ENCODE measurements around the gene TNFRSF11A.

Gene TNFRSF11A

DNA sequence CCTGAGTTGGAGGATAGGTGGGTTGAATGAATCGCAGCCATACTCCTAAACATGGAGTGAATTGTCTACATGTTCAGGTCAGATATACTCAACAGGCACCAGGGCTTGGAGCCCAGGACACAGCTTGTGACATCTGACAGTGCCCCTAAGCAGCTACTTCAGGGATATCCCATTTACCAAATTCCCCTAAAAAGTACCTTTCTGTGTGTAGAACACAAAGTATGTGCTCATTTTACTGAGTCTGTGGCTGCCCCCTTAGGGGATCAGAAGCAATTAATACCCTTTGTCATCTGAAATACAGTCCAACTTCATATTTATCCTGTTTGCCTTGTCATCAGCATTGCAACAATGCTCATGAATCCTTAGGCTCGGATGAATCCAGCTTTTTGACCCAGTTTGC is 20.8 kb downstream of the TNFRSF11A start:
- Histone ChIP-seq H3K27ac (replicated peaks) (no peak overlapping the region), H3K27me3 (ENCODE audit: insufficient read depth, poor library complexity, severe bottlenecking) (peaks cover 6% of the 10 kb centered on the region), H3K4me3 (replicated peaks; ENCODE audit: insufficient read depth, low read length) (no peak overlapping the region)
- no peak for TF ChIP-seq SPI1 (IDR thresholded peaks at IDR 0.05; ENCODE audit: borderline replicate concordance, low read depth)
- TF ChIP-seq, protein P1, sequence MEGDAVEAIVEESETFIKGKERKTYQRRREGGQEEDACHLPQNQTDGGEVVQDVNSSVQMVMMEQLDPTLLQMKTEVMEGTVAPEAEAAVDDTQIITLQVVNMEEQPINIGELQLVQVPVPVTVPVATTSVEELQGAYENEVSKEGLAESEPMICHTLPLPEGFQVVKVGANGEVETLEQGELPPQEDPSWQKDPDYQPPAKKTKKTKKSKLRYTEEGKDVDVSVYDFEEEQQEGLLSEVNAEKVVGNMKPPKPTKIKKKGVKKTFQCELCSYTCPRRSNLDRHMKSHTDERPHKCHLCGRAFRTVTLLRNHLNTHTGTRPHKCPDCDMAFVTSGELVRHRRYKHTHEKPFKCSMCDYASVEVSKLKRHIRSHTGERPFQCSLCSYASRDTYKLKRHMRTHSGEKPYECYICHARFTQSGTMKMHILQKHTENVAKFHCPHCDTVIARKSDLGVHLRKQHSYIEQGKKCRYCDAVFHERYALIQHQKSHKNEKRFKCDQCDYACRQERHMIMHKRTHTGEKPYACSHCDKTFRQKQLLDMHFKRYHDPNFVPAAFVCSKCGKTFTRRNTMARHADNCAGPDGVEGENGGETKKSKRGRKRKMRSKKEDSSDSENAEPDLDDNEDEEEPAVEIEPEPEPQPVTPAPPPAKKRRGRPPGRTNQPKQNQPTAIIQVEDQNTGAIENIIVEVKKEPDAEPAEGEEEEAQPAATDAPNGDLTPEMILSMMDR (IDR thresholded peaks at IDR 0.05; ENCODE audit: insufficient read depth, low read length): no peak
- no peak for TF ChIP-seq GABPA (IDR thresholded peaks at IDR 0.05; ENCODE audit: low read depth)
- TF ChIP-seq, protein P2, sequence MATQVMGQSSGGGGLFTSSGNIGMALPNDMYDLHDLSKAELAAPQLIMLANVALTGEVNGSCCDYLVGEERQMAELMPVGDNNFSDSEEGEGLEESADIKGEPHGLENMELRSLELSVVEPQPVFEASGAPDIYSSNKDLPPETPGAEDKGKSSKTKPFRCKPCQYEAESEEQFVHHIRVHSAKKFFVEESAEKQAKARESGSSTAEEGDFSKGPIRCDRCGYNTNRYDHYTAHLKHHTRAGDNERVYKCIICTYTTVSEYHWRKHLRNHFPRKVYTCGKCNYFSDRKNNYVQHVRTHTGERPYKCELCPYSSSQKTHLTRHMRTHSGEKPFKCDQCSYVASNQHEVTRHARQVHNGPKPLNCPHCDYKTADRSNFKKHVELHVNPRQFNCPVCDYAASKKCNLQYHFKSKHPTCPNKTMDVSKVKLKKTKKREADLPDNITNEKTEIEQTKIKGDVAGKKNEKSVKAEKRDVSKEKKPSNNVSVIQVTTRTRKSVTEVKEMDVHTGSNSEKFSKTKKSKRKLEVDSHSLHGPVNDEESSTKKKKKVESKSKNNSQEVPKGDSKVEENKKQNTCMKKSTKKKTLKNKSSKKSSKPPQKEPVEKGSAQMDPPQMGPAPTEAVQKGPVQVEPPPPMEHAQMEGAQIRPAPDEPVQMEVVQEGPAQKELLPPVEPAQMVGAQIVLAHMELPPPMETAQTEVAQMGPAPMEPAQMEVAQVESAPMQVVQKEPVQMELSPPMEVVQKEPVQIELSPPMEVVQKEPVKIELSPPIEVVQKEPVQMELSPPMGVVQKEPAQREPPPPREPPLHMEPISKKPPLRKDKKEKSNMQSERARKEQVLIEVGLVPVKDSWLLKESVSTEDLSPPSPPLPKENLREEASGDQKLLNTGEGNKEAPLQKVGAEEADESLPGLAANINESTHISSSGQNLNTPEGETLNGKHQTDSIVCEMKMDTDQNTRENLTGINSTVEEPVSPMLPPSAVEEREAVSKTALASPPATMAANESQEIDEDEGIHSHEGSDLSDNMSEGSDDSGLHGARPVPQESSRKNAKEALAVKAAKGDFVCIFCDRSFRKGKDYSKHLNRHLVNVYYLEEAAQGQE (IDR thresholded peaks at IDR 0.05; ENCODE audit: insufficient replicate concordance, low read depth): no peak
- TF ChIP-seq POLR2AphosphoS5 (IDR thresholded peaks at IDR 0.05; ENCODE audit: low read depth): no peak
- DNase-seq (ENCODE audit: low read depth in 1 of 2, low spot score in 1 of 2): no peak

DNA sequence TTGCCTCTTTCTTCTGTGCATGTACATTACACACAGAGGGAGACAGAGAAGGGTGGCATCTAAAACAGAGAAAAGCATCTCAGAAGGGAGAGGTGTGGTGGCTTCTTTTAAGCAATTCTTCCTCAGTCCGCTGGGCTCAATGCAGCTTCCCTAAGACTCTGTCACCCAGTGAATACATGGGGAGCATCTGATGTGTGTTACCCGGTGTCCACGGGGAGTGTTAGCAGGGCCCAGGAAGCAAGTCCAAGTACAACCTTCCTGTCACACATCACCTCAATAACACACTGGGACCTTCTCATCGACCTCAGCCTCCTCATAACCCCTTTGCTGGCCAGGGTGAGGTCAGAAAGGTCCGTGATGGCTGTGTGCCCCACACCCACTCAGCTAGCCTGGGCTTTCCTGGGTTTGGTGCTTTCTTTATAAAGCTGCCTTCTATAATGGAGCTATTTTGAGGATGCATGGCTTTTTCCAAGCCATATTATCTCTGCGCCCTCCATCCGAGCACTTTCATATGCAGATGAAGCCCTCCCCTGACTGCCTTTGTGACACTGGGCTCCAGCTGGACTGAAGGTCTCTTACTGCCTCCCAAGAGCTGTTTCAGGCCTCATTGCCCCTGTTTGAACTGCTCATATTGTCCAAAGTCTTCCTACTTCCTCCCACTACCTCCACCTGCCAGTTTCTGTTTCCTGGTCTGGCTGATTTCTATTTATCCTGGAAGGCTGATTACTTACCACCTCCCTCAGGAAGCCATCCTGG is 21.4 kb downstream of the TNFRSF11A start:
- peaks cover 6% of the 10 kb centered on the region for H3K27me3 ChIP-seq (ENCODE audit: insufficient read depth, poor library complexity, severe bottlenecking)
- H3K27ac ChIP-seq (replicated peaks): no peak overlapping the region
- no peak overlapping the region for H3K4me3 ChIP-seq (replicated peaks; ENCODE audit: insufficient read depth, low read length)
- no peak for TF ChIP-seq GABPA (IDR thresholded peaks at IDR 0.05; ENCODE audit: low read depth)
- TF ChIP-seq, protein P1 (IDR thresholded peaks at IDR 0.05; ENCODE audit: insufficient read depth, low read length): no peak
- no peak for TF ChIP-seq SPI1 (IDR thresholded peaks at IDR 0.05; ENCODE audit: borderline replicate concordance, low read depth)
- TF ChIP-seq, protein P2 (IDR thresholded peaks at IDR 0.05; ENCODE audit: insufficient replicate concordance, low read depth): no peak
- no peak for TF ChIP-seq POLR2AphosphoS5 (IDR thresholded peaks at IDR 0.05; ENCODE audit: low read depth)
- no peak for DNase-seq (ENCODE audit: low read depth in 1 of 2, low spot score in 1 of 2)

DNA sequence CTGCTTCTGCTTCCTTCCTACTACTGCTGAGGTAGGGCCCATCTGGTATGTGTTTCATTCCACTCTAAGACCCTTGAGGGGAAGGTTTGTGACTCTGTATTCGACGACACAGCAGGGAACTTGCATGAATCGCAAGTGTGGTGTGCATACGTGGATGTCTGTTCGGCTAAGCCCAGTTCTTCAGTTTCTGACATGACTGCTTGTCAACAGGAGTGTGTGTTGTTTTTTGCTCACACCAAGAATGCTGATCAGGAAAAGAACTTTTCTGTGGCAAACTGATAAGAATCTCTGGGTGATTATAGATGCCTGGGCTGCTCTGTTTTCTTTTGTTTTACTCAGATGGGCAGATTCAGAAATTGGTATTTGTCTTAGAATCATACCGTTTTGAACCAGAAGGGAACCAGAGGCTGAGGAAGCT is 22.0 kb downstream of the TNFRSF11A start:
- Histone ChIP-seq H3K27ac (replicated peaks) (no peak overlapping the region), H3K27me3 (ENCODE audit: insufficient read depth, poor library complexity, severe bottlenecking) (peaks cover 6% of the 10 kb centered on the region), H3K4me3 (replicated peaks; ENCODE audit: insufficient read depth, low read length) (no peak overlapping the region)
- no peak for TF ChIP-seq SPI1 (IDR thresholded peaks at IDR 0.05; ENCODE audit: borderline replicate concordance, low read depth)
- TF ChIP-seq, protein P2 (IDR thresholded peaks at IDR 0.05; ENCODE audit: insufficient replicate concordance, low read depth): no peak
- no peak for TF ChIP-seq POLR2AphosphoS5 (IDR thresholded peaks at IDR 0.05; ENCODE audit: low read depth)
- TF ChIP-seq GABPA (IDR thresholded peaks at IDR 0.05; ENCODE audit: low read depth): no peak
- TF ChIP-seq, protein P1 (IDR thresholded peaks at IDR 0.05; ENCODE audit: insufficient read depth, low read length): no peak
- no peak for DNase-seq (ENCODE audit: low read depth in 1 of 2, low spot score in 1 of 2)

All from HL-60 (cell line).